ENCODE data around the gene TRIM74. TPM values are rescaled to one million over a fixed set of nuclear protein-coding genes. Genes with fewer than 3 reads are reported as not detected.
"Not testable (repeated sequence)": the region's sequence is repeated elsewhere in the genome, so short reads cannot be mapped to it uniquely, and the experiment has no call there.

Gene TRIM74
- total and polyA plus RNA-seq, 2 experiments from 2014 or later = not detected

GRCh38 chr7:72969688-72970087, 422 bp upstream of the TRIM74 start:
- H3K9me2 ChIP-seq (ENCODE audit: insufficient read depth); H3K27me3 ChIP-seq (replicated peaks; ENCODE audit: insufficient read depth); H3K27ac ChIP-seq; H3K79me2 ChIP-seq (ENCODE audit: insufficient read depth); in situ Hi-C loops (cut with MboI); H3K9ac ChIP-seq; H3K4me2 ChIP-seq (ENCODE audit: unreplicated experiment); DNase-seq; H3K36me3 ChIP-seq (ENCODE audit: low read depth); H4K20me1 ChIP-seq (ENCODE audit: insufficient read depth); H2AFZ ChIP-seq; H3F3A ChIP-seq (ENCODE audit: insufficient read depth); H3K9me3 ChIP-seq (ENCODE audit: low read depth); H3K4me1 ChIP-seq (ENCODE audit: insufficient read depth); H3K4me3 ChIP-seq: not testable (repeated sequence)
- 26 to 46% methylated on average over 6 to 21 of the region's 29 CpGs for WGBS, 2 experiments (ENCODE audit: low coverage in 1 of 2, low lambda C conversion rate in 2 of 2, missing lambda C conversion rate in 2 of 2)

GRCh38 chr7:72966892-72967291, 2.4 kb downstream of the TRIM74 start:
- not testable (repeated sequence) for H3K27ac ChIP-seq
- 81 to 82% methylated on average over 2 of the region's 3 CpGs for WGBS, 2 experiments (ENCODE audit: low coverage in 1 of 2, low lambda C conversion rate in 2 of 2, missing lambda C conversion rate in 2 of 2)

GRCh38 chr7:72965186-72965975, 3.9 kb downstream of the TRIM74 start:
- H3F3A ChIP-seq (ENCODE audit: insufficient read depth); H3K4me1 ChIP-seq (ENCODE audit: insufficient read depth); H3K4me3 ChIP-seq; H3K9me2 ChIP-seq (ENCODE audit: insufficient read depth); H3K36me3 ChIP-seq (ENCODE audit: low read depth); in situ Hi-C loops (cut with MboI); H3K27ac ChIP-seq; H3K4me2 ChIP-seq (ENCODE audit: unreplicated experiment); H3K9me3 ChIP-seq (ENCODE audit: low read depth); H4K20me1 ChIP-seq (ENCODE audit: insufficient read depth); H3K9ac ChIP-seq; H3K79me2 ChIP-seq (ENCODE audit: insufficient read depth); H2AFZ ChIP-seq; DNase-seq; H3K27me3 ChIP-seq (replicated peaks; ENCODE audit: insufficient read depth): not testable (repeated sequence)
- WGBS, 2 experiments (ENCODE audit: low coverage in 1 of 2, low lambda C conversion rate in 2 of 2, missing lambda C conversion rate in 2 of 2) = no CpG with 5 or more reads among the region's 31 CpGs

More at GRCh38 chr7:72966892-72967291, 2.4 kb downstream of the TRIM74 start:
- DNase-seq; H3K36me3 ChIP-seq (ENCODE audit: low read depth); H3K9ac ChIP-seq; H3K27me3 ChIP-seq (replicated peaks; ENCODE audit: insufficient read depth); H4K20me1 ChIP-seq (ENCODE audit: insufficient read depth); H3K9me2 ChIP-seq (ENCODE audit: insufficient read depth); H3K4me2 ChIP-seq (ENCODE audit: unreplicated experiment); H3K9me3 ChIP-seq (ENCODE audit: low read depth); in situ Hi-C loops (cut with MboI); H3K4me3 ChIP-seq; H3K4me1 ChIP-seq (ENCODE audit: insufficient read depth); H2AFZ ChIP-seq; H3F3A ChIP-seq (ENCODE audit: insufficient read depth); H3K79me2 ChIP-seq (ENCODE audit: insufficient read depth): not testable (repeated sequence)

GRCh38 chr7:72963056-72963455, 6.2 kb downstream of the TRIM74 start:
- H4K20me1 ChIP-seq (ENCODE audit: insufficient read depth); H3K27ac ChIP-seq; H3K36me3 ChIP-seq (ENCODE audit: low read depth); H3K4me1 ChIP-seq (ENCODE audit: insufficient read depth); H3K27me3 ChIP-seq (replicated peaks; ENCODE audit: insufficient read depth); H3F3A ChIP-seq (ENCODE audit: insufficient read depth); H3K9me3 ChIP-seq (ENCODE audit: low read depth); DNase-seq; H2AFZ ChIP-seq; H3K4me3 ChIP-seq; H3K9me2 ChIP-seq (ENCODE audit: insufficient read depth); H3K79me2 ChIP-seq (ENCODE audit: insufficient read depth); in situ Hi-C loops (cut with MboI); H3K4me2 ChIP-seq (ENCODE audit: unreplicated experiment); H3K9ac ChIP-seq: not testable (repeated sequence)
- WGBS, 2 experiments (ENCODE audit: low coverage in 1 of 2, low lambda C conversion rate in 2 of 2, missing lambda C conversion rate in 2 of 2) = 44 to 69% methylated on average over 2 to 4 of the region's 8 CpGs

- H3K27ac ChIP-seq; H3K9me2 ChIP-seq (ENCODE audit: insufficient read depth); H3K4me2 ChIP-seq (ENCODE audit: unreplicated experiment); DNase-seq; H3K27me3 ChIP-seq (replicated peaks; ENCODE audit: insufficient read depth); H3K4me3 ChIP-seq; in situ Hi-C loops (cut with MboI); H3K4me1 ChIP-seq (ENCODE audit: insufficient read depth); H3K36me3 ChIP-seq (ENCODE audit: low read depth); H2AFZ ChIP-seq; H4K20me1 ChIP-seq (ENCODE audit: insufficient read depth); H3K9me3 ChIP-seq (ENCODE audit: low read depth); H3F3A ChIP-seq (ENCODE audit: insufficient read depth); H3K79me2 ChIP-seq (ENCODE audit: insufficient read depth); H3K9ac ChIP-seq: not testable (repeated sequence)
- WGBS, 2 experiments (ENCODE audit: low coverage in 1 of 2, low lambda C conversion rate in 2 of 2, missing lambda C conversion rate in 2 of 2) = no CpG with 5 or more reads among the region's 9 CpGs
Measured at GRCh38 chr7:72961346-72961650, 8.0 kb downstream of the TRIM74 start.

GRCh38 chr7:72960626-72961345, 8.5 kb downstream of the TRIM74 start:
- in situ Hi-C loops (cut with MboI); H3K79me2 ChIP-seq (ENCODE audit: insufficient read depth); H3K4me3 ChIP-seq; H3K9ac ChIP-seq; H3K9me2 ChIP-seq (ENCODE audit: insufficient read depth); H3F3A ChIP-seq (ENCODE audit: insufficient read depth); H3K27ac ChIP-seq; H3K9me3 ChIP-seq (ENCODE audit: low read depth); H3K36me3 ChIP-seq (ENCODE audit: low read depth); H4K20me1 ChIP-seq (ENCODE audit: insufficient read depth); H2AFZ ChIP-seq; H3K27me3 ChIP-seq (replicated peaks; ENCODE audit: insufficient read depth); DNase-seq; H3K4me2 ChIP-seq (ENCODE audit: unreplicated experiment); H3K4me1 ChIP-seq (ENCODE audit: insufficient read depth): not testable (repeated sequence)
- no CpG with 5 or more reads among the region's 20 CpGs for WGBS, 2 experiments (ENCODE audit: low coverage in 1 of 2, low lambda C conversion rate in 2 of 2, missing lambda C conversion rate in 2 of 2)

GRCh38 chr7:72960029-72960428, 9.2 kb downstream of the TRIM74 start:
- H3K4me3 ChIP-seq; H3K9me2 ChIP-seq (ENCODE audit: insufficient read depth); in situ Hi-C loops (cut with MboI); H3K9ac ChIP-seq; H3K27me3 ChIP-seq (replicated peaks; ENCODE audit: insufficient read depth); H3K27ac ChIP-seq; H3K9me3 ChIP-seq (ENCODE audit: low read depth); DNase-seq; H3K4me2 ChIP-seq (ENCODE audit: unreplicated experiment); H2AFZ ChIP-seq; H3K79me2 ChIP-seq (ENCODE audit: insufficient read depth); H3K4me1 ChIP-seq (ENCODE audit: insufficient read depth); H4K20me1 ChIP-seq (ENCODE audit: insufficient read depth); H3K36me3 ChIP-seq (ENCODE audit: low read depth); H3F3A ChIP-seq (ENCODE audit: insufficient read depth): not testable (repeated sequence)
- 66% methylated on average over 3 to 4 of the region's 18 CpGs for WGBS, 2 experiments (ENCODE audit: low coverage in 1 of 2, low lambda C conversion rate in 2 of 2, missing lambda C conversion rate in 2 of 2)

All from GM23248 (cell line).